NCI-H526 treated with DMSO at 0.1 percent for 48 hours (cell line): ENCODE measurements around the gene ARHGEF6.
A peak's percentile ranks its signal among the peaks of the same experiment; 100 is the strongest.

ENCODE experiments used
- DNase-seq: peaks from one replicate; lab custom pipeline; 2025; lab: John Stamatoyannopoulos, UW

Gene ARHGEF6

GRCh38 chrX:136694431-136695087, 86.2 kb downstream of the ARHGEF6 start:
- DNase-seq, result peak; percentile 93

- DNase-seq, result no peak
Observed at GRCh38 chrX:136692271-136692670, 88.5 kb downstream of the ARHGEF6 start.

DNA sequence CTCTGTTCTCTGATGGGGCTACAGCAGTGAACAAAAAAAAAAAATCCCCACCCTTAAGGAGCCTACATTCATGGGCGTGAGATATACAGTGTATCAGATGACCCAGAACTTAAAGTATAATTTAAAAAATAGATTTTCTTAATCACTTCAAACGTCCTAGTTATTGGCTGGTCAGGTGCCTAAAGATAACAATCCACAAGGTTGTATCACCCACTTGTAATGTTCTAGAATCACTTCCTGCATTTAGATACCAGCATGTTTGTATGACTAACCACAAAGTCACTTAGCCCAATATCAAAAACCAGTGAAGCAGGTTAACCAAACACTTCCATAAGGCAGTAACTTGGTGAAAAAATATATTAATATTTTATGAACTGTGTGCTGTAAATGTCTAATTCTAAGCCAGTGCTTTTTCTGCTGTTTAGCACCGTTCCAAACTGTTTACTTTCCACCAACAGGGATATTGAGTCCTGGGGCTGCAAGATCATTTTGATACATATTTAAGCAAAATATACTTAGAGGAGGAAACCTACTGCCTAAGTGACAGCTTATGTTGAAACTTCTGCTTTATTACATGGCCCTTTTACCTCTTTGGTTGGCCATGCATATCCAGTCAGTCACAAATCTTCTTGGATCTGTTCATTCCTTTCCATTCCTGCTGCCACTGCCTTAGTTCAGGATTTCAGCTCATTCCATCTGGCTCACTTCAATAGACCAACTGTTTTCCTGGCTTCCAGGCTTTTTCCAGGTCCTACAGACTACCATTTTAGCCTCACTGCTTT, 89.5 kb downstream of the ARHGEF6 start:
- no peak for DNase-seq

- no peak for DNase-seq
Observed at GRCh38 chrX:136689436-136689835, 91.3 kb downstream of the ARHGEF6 start.

DNA sequence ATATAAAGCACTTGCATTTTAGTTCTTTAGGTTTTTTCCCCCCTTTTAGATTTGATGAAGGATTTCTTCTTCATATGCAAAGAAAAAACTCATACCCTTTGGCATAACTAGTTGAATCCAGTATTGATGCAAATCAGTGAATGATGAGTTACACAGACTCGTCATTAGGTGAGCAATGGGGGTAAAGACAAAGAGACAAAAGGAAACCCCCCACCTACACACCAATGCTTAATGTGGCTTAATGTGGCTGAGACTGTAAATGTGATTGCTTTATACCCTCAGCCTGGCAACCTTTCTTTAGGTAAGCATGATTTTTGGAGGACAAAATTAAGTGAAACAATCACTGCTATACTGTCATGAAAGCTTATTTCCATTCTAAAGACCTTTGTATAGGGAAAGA, 93.3 kb downstream of the ARHGEF6 start:
- DNase-seq, result no peak

- no peak for DNase-seq
Observed at GRCh38 chrX:136684120-136684519, 96.6 kb downstream of the ARHGEF6 start.

DNA sequence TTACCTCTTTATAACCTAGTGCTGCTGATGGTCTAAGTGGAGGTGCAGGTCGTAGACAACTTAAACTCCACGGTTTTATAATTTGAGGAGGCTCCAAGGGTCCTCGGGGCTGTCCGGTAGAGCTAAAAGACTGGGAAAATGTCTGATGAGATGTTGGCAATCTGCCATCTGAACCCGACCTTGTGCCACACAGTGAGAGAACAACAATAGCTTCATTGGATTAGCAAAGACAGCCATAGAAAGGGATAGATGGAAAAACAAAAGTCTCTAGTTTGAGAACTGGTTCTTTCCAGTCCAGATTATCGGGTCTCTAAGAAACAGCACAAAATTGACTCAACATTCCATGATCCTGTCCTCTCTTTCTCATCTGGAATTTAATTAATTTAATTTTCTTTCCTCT, 101.2 kb downstream of the ARHGEF6 start:
- no peak for DNase-seq

DNA sequence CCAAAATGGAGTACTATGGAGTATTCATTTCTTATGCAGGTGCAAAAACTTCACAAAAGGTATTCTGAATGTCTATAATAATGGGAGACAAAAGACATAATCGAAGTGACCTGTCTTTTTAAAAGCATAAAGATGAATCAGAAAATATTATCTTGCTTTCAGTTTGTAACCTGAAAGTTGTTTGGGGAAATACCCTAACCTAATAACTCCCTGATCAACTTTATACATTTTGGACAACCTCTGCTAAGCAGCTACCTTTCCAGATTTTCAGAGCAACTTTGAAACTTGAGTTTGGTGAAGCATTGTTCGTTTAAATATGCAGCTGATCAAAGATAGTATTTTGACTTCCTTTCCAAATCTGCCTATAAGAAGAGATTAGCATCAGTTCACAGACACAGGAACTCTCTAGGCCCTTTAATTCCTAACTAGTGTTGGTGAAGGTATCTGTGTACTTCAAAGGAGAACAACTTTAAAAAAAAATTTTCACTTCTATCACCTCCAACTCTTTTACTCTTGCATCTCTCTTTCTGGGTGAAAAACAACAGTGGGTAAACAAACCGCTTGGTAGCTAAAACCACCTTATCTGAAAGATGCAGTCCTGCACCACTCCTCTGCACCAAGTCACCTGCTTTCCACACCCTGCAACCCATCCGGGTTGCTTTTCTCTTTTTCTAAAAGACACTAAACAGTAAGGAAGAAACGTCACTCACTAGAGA, 106.3 kb downstream of the ARHGEF6 start:
- DNase-seq, result no peak

DNA sequence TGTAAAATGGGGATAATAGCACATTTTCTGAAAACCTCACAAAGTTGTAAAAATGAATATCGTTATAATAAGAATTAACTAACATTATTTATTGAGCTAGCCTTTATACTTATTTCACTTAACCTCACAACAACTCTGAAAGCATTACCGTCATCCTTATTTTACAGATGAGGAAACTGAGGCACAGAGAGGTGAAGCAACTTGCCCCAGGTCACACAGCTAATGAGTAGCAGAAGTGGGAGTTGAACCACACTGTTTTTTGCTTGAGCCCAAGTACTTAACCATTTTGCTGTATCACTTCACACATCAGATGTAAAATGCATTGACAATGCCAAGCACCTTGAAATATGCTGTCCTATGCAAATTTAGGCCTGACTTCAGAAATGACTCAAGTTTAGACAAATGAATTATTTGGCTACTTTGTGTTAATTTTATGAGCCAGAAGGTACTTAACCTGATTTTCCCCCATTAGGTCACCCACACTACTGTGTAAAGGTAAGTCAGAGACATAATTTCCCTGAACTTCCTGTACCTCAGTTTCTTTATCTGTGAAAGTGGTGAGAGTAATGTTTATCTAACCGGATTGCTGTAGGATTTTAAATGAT, 109.6 kb downstream of the ARHGEF6 start:
- DNase-seq, result no peak

DNA sequence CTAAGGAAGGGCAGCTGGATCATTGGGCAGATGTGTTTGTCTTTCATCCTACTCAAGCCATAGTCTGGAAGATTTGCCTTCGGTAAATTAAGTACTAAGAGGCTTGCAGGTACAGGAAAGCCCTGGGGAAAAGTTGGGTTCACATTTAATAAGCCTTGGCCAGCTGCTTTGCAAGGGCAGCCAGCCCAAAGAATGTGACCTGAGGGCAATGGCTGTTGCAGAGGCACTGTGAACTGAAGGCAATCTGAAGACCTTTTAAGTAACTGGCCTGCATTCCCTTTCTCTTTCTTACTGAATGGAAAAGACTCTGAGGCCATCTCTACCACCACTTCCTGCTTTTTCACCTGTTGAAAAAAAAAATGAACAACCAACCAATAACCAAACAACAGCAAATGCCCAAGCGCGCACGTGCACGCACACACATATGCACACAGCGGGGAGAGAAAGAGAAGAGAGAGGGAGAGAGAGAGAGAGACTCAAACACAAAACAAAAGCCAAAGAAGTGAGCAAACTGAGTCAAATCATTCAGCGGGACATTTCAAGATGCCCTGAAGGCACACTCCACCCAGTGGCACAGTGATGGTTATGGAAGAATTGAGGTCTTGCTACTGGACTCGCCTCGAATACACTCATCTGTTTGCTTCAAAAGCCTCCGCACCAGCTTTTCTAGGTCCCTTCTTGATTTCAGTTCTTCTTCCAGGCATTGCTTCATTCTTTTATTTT, 113.1 kb downstream of the ARHGEF6 start:
- no peak for DNase-seq

GRCh38 chrX:136666088-136666487, 114.6 kb downstream of the ARHGEF6 start:
- no peak for DNase-seq

GRCh38 chrX:136665258-136665900, 115.4 kb downstream of the ARHGEF6 start:
- DNase-seq, result no peak

GRCh38 chrX:136662976-136663375, 117.8 kb downstream of the ARHGEF6 start:
- no peak for DNase-seq

GRCh38 chrX:136662104-136662503, 118.6 kb downstream of the ARHGEF6 start:
- DNase-seq, result no peak

GRCh38 chrX:136660896-136661295, 119.8 kb downstream of the ARHGEF6 start:
- no peak for DNase-seq

- DNase-seq, result no peak
Observed at GRCh38 chrX:136659174-136659573, 121.6 kb downstream of the ARHGEF6 start.

DNA sequence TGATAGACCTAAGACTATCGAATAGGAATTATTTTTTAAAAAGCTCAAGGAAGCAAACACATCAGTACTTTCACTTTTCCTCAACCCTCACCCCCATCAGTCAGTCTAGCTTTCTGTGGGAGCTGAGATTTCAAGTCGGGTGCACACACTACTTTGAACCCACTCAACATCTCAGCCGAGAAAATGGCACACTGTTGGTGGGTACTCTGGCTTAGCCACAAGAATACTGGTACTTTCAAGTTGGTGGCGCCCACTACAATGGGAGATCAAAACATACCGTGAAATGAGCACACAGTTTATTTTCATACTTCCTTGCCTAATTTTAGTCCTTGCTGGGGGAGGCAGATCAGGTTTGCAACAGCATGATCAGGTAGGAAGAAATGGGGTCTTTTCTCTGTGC, 122.6 kb downstream of the ARHGEF6 start:
- DNase-seq, result no peak

GRCh38 chrX:136656361-136656964, 124.3 kb downstream of the ARHGEF6 start:
- DNase-seq, result no peak

- no peak for DNase-seq
Observed at GRCh38 chrX:136652822-136653723, 127.7 kb downstream of the ARHGEF6 start.

GRCh38 chrX:136650811-136651210, 129.9 kb downstream of the ARHGEF6 start:
- DNase-seq, result no peak
